GM21786 (cell line): ENCODE data around the gene CBX2.

Experiments
- ATAC-seq: cut with Tn5 transposase; IDR thresholded peaks from one replicate; pipeline ENCODE4 v1.9.1; 2021; ENCODE audit not compliant: unreplicated experiment

The CBX2 gene

DNA sequence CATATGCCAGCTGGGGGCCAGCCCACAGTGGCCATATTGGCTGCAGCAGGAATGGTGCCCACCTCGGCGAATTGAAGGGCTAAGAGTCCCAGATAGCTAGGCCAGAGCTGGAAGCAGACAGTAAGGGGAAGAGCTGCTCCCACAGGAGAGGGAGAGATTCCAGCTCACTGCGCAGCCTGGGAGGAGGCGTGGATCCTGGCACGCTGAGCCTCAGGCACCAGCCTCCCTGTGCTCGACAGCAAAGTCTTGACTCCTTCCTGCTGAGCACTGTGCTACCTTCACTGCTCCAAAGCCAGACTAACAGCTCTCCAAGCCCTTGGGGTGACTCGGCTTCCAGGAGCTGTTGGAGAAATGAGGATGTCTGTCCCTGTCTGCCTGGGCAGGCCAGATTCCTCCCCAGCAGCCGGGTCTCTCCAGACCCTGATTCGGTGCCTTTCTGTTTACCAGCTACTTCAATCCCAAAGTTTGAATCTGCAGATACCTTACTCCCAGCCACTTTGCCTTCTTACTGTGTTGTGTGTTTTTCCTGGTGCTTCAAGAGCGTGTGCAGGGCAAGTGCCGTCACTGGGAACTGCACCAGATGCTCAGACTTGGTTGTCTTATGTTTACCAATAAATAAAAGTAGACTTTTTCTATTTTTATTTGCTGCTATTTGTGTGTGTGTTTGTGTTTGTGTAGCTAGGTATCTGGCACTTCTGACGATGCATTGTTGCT, 9.1 kb downstream of the CBX2 start:
- ATAC-seq = no peak

DNA sequence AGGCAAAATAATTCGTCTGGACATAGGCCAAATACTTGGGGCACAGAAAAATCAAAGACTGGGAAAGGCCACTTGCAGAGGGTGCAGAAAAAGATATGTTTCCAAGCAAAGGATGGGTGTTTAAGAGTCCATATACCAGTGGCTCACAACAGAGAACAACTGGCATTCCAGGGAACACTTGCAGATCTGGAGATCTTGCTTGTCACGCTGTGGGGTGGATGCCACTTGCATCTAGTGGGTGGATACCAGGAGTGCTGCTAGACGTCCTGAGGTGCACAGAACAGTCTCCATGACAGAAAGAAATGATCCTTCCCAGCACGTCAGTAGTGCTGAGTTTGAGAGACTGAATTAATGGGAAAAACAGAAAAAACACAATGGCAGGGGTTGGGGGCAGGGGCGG, 10.5 kb downstream of the CBX2 start:
- no peak for ATAC-seq

DNA sequence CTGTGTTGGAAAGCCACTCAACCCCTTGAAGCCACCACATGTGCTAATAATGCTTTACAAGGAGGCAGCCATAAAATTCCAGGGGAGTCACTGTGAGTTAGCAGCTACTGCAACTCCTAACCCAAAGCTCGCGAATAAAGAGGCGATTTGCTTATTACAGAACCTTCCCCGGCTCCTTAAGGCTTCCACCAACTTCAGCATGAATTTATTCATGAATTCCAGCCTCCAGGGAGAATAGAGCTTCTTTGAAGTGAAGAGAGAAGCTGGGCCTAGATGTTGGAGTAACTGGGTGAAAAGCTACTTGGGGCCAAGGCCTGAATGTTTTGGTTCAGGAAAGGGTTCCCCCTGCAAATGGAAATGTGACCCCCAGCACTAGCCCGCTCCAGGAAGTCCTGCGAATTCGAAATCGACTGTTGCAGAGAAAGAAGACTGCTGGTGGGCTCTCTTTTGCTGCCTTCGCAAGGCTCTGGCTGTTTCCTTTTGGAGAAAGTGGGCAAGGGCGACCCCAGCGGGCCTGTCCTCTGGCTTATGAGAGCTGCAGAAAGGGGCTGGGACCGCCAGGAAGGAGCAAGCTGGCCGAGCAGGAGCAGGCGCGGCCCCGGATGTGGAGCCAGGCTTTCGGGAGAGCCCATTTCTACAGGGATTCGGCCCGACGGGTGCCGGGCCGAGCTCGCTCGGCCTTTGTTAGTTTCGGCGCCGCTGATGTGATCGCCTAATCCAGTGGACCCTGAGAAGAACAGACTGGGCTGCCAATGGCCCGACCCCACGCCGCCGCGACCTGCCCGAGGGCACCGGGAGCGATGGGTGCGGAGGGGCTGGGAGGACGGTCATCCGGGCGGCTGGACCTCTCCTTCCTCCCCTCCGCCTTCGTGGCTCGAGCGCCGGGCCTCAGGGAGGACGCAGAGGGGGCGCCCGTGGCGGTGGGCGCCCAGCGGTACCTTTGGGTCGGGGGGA, 11.3 kb downstream of the CBX2 start:
- ATAC-seq = no peak

DNA sequence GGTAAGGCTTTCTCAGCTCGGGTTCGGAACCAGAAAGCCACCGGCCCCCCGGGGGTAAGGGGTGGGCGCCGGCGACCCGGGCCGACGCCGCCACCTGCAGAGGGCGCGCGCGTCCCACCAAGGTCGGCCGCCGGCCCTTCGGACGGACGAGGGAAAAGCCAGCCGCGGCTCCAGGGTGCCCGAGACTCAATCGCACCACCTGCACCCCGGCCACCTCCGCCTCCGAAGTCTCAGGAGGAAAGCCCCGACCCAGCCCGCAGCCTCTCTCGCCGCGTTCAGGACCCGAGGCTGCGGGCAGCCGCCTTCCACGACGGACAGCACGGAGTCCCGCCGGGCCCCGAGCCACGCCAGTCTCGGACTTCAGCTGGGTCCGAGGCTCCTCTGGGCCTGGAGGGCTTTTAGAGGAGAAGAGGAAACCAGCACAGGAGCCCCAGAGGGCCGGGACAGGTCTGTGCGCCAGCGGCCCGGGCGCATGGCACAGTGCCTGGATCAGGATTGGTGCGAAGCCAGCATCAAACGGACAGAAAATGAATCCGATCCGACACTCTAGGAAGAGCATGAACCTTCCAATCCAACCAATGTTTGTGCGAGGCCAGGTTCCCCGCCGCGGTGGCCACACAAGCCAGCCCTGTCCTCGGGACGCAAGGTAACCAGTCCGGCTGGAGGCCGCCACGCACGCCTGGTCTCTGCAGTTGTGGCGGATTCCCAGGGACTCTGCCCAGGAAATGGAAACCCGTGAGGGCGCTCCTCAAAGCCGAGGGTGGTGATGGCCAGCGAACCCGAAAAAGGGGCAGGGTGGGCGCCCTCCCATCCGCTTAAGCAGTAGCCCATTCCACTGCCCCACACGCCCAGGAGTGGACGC, 12.2 kb downstream of the CBX2 start:
- no peak for ATAC-seq

DNA sequence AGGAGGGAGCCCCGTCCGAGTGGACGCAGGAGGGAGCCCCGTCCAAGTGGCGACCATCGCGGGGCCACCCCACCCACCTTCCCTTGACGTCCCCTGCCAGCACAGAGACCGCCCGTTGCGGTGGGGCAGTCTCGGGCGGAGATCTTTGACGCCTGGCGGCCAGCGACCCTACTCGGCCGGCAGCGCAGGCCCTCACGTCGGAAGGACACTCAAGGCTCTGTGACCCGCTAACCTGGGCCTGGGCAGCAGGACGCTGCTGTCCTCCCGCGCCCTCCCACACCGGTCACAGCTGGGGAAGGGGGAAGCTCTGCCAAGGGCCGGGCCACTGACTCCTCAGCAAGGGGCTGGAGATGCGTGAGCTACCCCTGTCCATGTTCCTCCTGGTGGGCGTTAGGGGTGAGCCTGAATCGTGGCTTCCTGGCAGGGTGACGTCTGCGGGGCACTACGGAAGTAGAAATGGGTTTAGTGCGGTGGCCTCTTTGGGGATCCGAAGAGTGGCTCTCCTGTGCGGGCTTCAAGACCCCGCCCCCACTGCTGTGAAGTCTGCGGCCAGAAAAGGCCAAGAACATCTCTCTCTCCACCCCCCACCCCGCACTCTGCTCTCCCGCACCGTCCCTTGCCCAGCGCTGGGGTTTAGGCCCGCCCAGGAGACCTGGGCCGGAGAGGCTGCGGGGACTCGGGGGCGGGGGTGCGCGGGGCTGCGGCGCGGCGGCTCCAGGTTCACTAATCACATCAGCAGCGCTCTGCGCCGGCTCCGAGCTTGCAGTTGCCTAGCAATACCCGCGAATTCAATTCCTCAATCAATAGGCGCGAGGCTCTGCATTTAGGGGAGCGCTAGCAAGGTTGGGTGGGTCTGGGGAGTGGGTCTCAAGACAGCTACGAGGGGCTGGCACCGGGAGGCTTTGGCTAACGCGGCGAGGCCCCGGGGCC, 13.1 kb downstream of the CBX2 start:
- ATAC-seq = no peak

DNA sequence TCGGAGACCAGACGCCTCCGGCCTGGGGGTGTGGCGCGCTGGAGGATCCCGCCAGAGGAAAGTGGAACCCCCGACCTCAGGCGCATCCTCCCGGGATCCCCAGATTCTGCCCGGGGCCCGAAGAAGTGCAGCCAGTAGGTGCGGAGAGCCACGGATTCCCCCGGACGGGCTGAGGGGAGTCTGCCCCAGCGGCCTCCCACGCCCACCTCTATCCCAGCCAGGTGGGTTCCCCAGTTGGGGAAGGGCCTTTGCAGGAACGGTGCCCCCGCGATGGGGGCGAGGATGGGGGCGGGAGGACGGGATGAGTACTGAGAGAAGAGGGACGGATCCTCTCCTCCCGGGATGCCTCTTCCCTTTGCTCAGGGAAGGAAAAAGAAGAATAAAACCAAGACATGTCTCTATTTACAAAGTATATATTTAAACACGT, 13.8 kb downstream of the CBX2 start:
- no peak for ATAC-seq

DNA sequence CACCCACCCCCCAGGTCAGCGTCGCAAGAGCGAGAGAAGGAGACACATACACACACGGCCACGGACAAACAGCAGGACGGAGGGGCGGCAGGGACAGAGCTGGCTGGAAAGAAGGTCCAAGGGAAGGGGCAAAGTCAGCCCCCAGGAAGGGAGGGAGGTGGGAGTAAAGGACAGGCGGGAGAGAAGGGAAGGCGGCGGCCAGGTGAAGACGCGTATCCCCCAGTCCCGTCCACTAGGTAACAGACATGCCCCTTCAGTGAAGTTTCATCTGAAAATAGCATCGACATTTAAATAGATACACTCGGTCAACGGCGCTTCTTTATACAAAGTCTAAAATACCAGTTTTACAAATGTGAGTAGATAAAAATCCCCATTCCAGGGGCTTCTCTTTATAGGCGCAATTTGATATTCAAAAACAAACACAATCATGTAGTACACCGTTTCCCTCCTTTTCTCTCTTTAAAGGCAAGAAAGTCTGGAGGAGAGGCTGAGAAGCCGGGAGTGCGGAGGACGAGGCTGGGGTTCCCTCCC, 14.5 kb downstream of the CBX2 start:
- no peak for ATAC-seq

DNA sequence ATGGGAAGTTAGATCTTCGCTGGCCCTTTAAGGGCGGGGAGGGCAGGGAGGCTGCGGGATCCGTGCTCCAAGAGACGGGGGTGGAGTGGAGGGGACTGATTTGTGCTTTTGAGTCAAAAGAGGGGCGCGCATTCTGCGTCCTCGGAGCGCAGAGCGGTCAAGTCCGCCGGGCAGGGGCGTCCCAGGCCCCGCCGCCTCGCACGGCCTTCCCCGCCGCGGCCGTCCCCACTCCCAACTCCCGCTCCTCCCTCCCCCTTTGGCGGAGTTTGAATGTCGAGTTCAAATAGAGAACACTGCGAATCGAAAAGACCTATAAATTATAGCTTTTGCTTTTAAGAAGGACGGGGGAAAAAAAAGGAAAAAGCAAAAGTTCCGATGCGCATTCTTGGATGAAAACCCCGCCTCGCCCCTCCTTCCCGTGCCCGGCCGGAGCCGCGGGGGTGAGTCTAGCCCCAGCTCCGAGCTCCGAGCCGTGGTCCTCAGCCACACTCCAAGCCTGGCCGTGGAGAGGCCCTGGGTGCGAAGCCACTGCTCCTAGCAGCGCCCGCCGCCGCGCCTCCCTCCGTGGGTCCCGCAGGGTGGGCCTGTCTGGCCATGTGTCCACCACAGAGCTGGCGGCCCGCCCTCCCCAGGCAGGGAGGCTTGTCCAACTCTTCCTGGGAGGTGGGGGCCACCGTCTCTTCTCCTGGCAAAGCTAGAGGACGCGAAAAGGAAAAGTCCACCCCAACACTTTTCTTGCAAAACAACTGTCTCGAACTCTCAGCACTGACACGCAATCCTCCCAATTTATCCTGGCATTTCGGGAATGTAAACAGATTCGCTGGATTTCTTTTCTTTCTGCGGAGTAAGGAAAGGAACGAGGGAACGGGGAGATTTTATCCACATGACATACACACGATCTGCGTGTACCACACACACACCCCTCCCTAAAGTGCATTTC, 15.3 kb downstream of the CBX2 start:
- no peak for ATAC-seq

DNA sequence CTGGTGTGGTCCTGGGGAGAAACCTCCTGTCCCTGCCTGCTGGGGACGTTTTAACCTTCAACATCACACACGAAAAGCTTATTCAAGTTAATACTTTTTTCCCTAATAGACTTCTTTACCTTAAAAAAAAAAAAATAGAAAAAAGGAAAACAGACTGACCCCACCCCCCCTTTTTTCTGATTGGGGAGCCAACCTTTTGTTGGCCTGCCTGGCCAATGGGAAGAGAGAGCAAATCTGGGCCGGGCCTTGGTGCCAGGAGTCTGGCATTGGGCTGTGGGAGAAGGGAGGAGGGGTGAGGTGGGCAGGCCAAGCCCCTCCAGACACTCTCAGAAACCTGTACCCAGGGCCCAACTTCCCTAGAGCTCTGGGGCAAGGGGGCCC, 16.0 kb downstream of the CBX2 start:
- no peak for ATAC-seq

DNA sequence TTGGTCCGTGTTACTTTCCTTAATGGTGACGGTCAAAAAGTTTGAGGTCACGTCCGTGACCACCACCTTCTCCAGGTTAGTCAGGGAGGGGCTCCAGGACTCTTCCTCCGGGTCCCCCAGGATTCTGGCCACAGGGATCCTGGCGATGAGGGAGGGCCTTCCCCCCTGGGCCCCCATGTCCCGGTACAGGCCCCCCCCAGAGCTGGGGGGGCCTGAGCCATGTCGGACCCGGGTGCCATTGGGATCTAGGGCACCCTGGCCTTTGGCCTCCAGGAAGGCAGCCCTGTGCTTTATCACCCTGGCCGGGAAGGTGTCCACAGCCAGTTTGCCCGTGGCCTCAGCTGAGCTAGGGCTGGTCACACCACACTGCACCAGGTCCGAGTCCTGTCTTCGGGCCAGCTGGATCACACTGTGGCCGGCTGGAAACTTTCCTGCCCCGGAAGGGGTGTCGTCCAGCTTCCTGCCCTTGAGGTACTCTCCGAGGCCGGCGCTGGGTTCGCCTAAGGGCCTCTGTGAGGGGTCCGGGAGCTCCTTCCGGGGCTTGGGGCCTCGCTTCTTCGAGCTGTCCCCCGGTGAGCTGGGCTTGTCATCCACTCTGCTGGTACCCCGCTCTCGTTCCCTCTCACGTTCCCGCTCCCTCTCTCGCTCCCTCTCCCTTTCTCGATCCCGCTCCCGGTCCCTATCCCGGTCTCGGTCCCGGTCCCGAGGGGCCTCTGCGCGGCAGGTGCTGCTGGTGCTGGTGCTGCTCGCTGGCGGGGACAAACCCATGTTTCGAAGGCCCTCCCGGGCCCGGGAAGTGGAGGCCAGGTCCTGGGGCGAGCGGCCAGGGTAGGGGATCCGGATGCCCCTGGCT, 16.9 kb downstream of the CBX2 start:
- ATAC-seq = no peak

DNA sequence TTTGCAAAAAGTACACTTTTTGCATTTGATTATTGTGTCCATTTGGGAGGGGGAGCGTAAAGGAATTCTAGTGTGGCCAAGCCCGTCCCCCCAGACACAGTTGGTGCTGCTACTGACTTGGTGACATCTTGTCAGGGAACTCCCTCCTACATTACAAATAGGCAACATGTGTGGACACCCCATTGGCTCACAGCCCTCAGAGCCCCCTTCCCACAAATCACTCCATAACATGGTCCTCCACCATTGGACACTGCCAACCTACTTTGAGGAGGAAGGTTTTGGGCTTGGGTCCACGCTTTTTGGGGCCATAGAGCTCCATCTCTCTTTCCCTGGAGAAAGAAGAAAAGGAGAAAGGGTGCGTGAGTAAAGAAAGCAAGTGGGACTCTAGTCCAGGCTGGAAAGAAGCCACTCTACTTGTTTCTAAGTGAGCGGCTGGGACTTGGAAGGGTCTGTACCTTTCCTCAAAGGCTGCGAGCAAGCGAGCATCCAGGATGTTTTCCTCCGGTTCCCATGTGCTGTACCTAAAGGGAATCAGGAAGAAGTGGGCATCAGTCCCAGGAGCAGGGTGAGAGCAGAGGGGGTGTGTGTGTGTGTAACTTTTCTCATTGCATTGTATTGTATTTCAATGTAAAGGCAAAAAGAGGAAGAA, 18.0 kb downstream of the CBX2 start:
- ATAC-seq = no peak

DNA sequence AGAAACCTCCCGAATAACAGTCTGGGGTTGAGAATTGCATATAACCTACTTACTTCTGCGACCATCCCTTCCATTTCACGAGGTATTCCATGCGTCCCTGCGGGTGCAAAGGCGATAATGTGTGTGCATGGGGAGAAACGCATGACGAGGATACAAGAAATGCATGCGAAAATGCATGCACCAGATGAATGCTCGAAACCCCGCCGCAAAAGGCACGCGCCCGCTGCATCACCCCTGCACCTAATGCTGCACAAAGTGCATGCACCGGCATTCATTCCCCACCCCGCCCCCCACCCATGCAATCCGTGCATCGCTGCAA, 18.5 kb downstream of the CBX2 start:
- ATAC-seq = no peak

DNA sequence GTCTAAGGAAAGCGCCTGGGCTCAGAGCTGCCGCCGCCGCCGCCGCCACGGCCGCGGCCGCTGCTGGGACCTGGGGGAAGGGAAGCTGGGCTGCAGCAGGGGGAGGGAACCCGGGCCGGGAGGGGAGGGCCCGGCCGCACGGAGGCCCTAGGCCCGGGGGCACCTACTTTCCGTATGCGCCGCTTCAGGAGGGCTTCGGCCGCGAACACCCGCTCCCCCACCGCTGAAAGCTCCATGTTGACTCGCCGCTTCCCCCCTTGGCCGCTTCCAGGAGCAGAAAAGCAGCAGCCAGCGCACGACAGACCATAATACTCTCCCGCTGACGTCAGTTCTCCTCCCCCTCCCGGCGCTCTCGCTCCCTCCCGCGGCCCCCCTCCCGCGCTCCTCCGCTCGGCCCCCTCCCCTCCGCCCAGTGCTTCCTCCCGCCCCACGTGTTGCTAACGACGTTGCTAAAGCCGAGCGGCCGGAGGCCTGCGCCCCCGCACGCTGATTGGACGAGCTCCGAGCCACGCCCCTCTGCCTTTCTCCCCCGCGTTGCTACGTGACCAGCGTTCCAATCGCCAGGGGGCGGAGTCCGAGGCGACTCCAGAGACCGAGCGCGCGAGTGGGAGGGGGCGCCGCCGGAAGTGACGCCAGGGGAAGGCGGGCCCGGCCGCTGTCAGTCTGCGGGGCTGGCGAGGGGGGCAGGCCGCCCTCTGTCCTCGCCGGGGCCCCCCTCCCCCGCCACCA, 19.0 kb downstream of the CBX2 start, which contains the start of gene CBX8:
Gene CBX8 (minus strand): TSS at position 315 of the 729 bp plus-strand sequence. CDS start 79 bp downstream, at position 236.
- peak; percentile 89 for ATAC-seq

DNA sequence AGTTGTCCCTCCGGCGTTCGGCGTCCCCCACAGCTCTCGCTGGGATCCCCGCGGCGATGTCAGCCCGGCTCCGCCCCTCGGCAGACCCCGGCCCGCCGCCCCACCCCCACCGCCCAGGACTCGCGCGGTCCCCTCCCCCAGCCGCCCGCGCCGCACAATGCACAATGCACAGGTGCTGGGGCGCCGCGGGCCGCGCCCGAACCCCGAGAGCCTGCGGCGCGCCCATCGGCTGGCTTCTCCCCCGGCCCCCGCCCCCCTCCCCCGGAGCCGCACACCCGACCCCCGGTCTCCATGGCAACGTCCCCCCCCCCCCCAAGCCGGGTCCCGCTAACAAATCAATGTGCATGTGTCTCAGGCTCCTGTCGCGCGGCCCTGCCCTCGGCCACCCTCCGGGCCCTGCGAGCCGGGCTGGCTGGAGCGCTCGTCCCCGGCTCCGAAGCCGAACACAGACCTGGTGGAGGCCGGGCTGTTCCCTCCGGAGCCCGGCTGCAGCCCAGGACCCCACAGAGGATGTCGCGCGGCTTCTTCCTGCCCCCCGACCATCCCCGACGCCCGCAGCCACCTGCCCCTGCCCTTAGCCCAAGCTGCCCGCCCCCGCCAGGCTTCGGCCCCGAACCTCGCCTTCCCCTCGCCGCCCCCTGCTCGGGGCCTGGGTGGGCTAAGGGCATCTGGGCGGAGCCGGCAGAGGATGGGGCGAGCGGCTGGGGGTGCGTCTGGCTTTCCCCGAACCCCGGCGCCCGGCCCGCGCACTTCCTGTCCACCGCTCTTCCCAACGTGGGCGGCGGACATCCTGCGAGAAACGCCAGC, 19.7 kb downstream of the CBX2 start:
- ATAC-seq = peak; percentile 21

DNA sequence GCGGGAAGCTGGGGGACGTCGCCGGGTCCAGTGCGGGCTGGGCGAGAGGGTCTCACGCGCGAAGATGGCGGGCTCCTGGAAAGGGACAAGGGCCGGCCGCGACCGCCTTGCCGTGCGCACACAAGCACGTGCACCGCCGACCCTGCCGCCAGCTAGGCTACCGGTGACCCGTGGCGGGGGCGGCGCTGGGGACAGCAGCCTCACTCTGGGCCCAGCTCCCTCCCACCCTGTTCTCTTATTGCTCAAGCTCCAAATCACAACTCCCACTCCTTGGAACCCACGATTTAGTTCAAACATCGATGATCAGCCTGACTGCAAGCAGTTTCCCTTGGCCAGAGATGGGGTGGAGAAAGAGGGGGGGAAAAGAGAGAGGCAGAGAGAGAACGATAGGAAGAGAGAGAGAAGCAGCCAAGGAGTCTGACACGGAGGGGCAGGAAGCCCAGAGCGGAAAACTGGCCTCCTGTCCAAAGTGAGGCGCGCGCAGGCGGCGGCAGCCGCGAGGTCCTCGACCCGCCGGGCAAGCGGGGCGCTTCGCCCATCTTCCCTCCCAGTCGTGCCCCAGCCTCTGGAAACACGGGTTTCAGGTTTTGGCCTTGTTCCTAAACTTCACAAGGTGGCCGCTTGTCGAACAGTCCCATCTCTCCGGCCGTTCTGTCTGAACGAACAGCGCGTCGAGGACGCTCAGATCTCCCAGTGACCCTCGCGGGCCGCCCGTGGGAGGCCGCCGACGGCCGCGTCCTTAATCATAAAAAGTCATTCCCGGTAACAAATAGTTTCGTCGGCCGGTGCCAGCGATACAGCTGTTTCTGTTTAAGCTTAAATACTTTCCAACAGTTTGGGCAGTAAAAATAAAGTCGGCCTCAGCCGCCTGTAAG, 20.6 kb downstream of the CBX2 start:
- no peak for ATAC-seq
